GM19452 (cell line): ENCODE data around the gene ANTXR2.
"Not testable (repeated sequence)": the region's sequence is repeated elsewhere in the genome, so short reads cannot be mapped to it uniquely, and the experiment has no call there.

Experiments used
- ATAC-seq: cut with Tn5 transposase; IDR thresholded peaks from one replicate; pipeline ENCODE4 v1.9.1; 2021; ENCODE audit not compliant: unreplicated experiment

Gene ANTXR2

DNA sequence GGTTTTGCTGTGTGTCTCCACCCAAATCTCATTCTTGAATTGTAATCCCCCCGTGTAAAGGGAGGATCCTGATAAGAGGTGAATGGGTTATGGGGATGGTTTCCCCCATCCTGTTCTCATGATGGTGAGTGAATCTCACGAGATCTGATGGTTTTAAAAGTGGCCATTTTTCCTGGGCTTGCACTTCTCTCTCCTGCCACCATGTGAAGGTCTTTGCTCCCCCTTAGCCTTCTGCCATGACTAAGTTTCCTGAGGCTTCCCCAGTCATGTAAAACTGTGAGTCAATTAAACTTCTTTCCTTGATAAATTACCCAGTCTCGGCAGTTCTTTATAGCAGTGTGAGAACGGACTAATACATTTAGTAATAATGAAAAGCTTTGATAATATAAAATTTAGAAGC lies 46.9 kb downstream of the ANTXR2 start:
- no peak for ATAC-seq

DNA sequence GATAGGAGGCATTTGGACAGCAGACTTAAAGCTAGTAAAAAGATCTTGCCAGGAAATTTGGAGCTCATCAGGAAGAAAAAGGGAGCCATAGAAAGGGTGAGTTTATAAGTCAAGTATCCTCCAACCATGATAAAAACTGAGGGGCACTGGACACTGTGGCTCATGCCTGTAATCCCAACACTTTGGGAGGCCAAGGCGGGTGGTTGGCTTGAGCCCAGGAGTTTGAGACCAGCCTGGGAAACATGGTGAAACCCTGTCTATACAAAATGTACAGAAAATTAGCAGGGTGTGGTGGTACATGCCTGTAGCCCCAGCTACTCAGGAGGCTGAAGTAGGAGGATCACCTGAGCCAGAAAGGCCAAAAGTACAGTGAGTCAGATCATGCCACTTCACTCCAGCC lies 48.7 kb downstream of the ANTXR2 start:
- ATAC-seq = no peak

- no peak for ATAC-seq
Observed at GRCh38 chr4:80022282-80022681, 50.7 kb downstream of the ANTXR2 start.

GRCh38 chr4:80017125-80017854 lies 55.7 kb downstream of the ANTXR2 start:
- no peak for ATAC-seq

DNA sequence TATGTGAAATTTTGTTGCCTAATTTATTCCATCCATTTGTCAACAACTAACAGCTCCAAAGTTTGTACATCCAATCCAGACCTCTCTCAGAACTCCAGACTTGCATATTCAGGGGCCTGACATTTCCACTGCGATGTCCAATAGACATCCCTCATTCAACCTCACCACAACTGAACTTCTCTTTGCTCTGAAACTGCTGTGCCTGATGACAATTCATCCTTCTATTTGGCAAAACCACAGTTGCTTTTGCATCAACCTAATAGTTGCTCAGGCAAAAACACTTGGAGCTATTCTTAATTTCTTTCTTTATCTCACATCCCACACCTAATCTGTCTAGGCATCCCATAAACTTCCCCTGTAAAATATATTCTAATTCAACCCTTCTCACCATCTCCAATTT lies 56.5 kb downstream of the ANTXR2 start:
- no peak for ATAC-seq

- no peak for ATAC-seq
Observed at GRCh38 chr4:80015407-80016189, 57.4 kb downstream of the ANTXR2 start.

DNA sequence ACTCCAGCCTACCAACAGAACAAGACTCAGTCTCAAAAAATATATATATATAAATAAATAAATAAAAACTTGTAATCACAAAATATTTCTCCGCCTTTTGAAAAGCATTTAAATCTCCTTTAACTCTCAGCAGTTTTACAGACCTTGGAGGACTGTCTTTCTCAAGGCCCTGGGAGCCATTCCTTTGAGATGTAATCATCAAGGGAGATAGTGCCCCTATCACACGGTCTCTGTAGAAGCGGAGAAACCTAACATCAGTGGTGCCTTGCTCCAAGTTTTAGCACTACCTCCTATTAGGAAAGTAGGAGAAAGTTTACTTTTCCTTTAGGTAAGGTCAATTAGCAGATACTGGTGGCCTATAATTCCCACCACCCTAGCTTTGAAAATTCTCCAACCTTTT lies 58.5 kb downstream of the ANTXR2 start:
- no peak for ATAC-seq

DNA sequence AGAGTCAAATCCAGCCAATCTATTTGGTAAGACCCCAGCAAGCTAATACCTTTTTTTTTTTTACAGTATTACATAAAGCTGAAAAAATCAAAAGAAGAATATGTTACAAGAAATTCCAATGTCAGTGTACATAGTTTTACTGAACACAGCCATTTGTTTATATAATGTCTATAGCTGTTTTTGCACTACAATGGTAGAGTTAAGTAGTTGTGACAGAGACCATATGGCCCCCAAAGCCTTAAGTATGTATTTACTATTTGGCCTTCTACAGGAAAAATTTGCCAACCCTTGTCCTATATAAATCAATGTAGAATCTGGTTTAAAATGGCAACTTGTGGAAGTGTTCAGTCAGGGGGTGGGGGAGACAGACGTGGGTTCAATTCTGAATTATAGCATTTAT lies 60.7 kb downstream of the ANTXR2 start:
- no peak for ATAC-seq

DNA sequence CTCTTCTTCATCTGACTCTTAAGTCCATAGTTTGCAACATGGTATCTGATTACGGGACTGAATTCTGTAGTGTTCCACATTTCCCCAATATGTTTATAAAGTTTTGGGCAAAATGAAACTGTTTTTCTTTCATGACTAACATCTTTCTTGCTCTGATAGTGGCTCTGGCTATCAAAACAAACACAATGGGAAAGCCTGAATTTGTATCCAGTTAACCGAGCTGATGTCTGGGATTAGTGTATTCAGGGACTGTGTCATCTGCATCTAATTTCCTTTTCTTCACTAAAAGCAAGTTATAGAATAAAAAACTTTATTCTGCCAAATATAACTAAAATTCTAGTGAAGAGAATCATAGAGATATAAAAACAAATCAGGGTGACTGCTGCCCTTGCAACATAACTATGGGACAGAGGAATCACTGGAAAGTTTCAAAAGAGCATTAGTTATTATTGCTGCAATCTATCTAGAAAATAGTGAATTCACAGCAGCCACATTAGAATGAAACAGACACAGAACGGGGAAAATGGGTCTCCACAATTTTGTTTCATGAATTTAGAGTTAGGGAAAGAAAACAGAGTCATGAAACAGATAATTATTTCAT lies 61.3 kb downstream of the ANTXR2 start:
- no peak for ATAC-seq

DNA sequence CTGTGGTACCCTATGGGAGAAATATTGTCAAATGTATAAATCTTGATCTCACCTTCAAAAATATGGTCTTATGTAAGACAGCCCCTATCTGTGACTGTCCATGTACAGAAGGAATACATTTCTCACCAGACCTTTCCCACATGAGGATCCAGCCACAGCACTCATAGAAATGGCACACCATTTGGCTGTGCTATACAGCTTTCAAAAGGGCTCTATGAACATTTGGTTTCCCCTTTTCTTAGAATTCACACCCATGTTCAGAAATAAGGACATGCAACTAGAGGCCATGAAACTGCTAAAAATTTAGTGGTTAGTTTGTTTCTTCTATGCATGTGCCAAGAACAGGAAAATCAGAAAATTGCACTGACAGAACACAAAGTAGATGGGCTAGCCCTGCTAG lies 62.7 kb downstream of the ANTXR2 start:
- no peak for ATAC-seq

- ATAC-seq = no peak
Observed at GRCh38 chr4:80009806-80010205, 63.2 kb downstream of the ANTXR2 start.

DNA sequence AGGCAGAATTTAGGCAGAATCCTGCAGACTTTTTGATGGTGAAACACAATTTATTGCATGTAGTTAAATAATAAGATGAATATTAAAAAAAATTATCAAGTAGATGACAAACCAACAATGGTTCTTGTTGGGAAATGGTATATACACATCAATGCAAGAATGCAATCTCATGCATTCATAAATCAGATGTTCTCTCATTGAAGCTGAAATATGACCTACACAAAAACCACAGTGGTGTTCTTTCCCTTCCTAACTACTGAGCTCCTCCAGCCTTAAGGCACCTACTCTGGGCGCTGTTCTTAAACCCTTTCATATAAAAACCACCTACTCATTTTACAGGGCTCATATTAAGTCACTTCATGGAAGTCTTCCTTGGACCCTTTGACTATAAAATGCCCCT lies 64.1 kb downstream of the ANTXR2 start:
- ATAC-seq = no peak

GRCh38 chr4:80008351-80008750 lies 64.7 kb downstream of the ANTXR2 start:
- no peak for ATAC-seq

DNA sequence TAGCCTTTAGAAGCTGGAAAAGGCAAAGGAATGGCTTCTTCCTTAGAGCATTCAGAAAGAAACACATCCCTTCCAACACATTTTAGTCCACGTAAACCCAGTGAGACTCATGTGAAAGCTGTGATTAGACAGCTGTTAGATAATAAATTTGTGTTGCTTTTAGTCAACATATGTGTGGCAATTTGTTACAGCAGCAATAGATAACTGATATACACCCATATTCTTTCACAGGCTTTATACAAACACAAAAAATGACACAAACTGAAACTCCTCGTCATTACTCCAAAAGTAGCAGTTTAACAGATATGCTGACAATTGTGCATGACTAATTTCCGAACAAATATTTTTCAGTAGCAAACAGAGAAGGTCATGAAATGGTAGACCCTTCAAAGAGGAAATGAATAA lies 65.3 kb downstream of the ANTXR2 start:
- peak; percentile 81 for ATAC-seq

DNA sequence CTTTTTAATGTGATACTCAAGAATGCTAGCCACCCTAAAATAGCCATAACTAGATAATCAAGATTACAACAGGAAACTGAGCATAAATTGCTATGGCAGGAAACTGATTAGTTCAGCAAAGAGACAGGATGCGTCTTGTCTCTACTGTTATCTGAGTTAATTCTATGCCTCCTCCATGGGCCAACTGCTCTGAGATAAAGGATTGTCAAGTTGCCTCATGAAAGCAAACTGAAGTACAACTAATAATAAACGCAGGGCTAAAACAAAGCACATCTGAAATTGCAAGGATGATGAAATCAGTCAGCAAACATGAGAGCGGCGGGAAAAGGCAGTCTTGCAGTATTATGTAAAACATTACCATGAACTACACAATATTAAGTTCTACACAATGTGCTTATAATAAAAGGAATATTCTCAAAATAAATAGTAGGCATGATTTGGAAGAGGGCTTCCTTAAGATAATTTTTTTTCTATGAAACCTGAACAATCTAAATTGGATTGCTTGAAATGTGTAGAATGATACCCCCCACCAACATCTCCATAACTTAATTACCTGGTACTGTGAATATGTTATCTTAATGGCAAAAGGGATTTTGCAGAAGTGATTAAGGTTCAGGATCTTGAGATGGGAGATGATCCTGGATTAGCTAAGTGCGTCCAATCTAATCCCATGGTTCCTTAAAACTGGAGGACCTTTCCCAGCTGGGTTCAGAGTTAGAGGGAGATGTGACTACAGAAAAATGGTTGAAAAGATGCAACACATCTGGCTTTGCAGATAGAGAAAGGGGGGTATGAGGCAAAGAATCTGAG lies 65.9 kb downstream of the ANTXR2 start:
- no peak for ATAC-seq

- ATAC-seq = no peak
Observed at GRCh38 chr4:80005863-80006262, 67.2 kb downstream of the ANTXR2 start.

DNA sequence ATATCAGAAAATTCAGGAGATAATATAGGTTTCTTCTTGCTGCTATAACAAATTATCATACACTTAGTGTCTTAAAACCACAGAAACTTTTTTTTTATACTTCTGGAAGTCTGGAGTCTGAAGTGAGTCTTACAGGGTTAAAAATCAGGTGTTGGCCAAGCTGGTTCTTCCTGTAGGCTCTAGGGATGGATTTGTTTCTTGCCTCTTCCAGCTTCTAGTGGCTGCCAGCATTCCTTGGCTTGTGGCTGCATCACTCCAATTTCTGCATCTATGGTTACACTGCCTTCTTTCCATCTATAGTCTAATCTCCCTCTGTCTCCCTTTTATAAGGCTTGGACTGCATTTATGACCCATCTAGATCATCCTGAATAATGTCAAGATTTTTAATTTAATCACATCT lies 68.7 kb downstream of the ANTXR2 start:
- ATAC-seq = no peak

DNA sequence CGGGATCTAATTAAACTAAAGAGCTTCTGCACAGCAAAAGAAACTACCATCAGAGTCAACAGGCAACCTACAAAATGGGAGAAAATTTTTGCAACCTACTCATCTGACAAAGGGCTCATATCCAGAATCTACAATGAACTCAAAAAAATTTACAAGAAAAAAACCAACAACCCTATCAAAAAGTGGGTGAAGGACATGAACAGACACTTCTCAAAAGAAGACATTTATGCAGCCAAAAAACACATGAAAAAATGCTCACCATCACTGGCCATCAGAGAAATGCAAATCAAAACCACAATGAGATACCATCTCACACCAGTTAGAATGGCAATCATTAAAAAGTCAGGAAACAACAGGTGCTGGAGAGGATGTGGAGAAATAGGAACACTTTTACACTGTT lies 70.5 kb downstream of the ANTXR2 start:
- not testable (repeated sequence) for ATAC-seq

DNA sequence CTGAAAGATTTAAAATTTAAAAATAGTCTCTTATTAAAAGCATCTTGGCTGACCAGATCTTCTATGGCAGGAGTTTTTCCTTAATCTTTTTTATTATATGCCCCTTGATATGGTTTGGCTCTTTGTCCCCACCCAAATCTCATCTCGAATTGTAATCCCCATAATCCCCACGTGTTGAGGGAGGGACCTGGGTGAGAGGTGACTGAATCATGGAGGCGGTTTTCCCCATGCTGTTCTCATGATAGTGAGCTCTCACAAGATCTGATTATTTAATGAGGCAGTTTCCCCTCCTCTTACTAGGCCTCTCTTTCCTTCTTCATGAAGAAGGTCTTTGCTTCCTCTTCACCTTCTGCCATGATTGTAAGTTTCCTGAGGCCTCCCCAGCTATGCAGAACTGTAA lies 74.0 kb downstream of the ANTXR2 start:
- not testable (repeated sequence) for ATAC-seq

- no peak for ATAC-seq
Observed at GRCh38 chr4:79998201-79998600, 74.8 kb downstream of the ANTXR2 start.

GRCh38 chr4:79996851-79997250 lies 76.2 kb downstream of the ANTXR2 start:
- ATAC-seq = no peak
